IPS DF 6.9 (cell line): ENCODE data around the gene TTLL10.
"Not testable (repeated sequence)": the region's sequence is repeated elsewhere in the genome, so short reads cannot be mapped to it uniquely, and the experiment has no call there.

Experiments used
- DNase-seq: peaks from one replicate; pipeline ENCODE4 v3.0.0-alpha.2; 2013; ENCODE audit warnings: low read depth, low spot score
- H3K27ac ChIP-seq: one replicate; pipeline ENCODE4 v1.5.1; 2013; ENCODE audit warnings: low read length, control low read depth
- H3K27me3 ChIP-seq: 2 replicates; pipeline ENCODE4 v1.6.1; 2013; ENCODE audit warnings: mild to moderate bottlenecking, low read length; ENCODE audit not compliant: control insufficient read depth, insufficient read depth
- H3K36me3 ChIP-seq: 2 replicates; pipeline ENCODE4 v1.6.1; 2013; ENCODE audit warnings: low read length; ENCODE audit not compliant: control insufficient read depth, insufficient read depth
- H3K4me1 ChIP-seq: 2 replicates; pipeline ENCODE4 v1.6.1; 2013; ENCODE audit warnings: low read length; ENCODE audit not compliant: control insufficient read depth, insufficient read depth
- H3K4me3 ChIP-seq: 2 replicates; pipeline ENCODE4 v1.5.1; 2013; ENCODE audit warnings: mild to moderate bottlenecking, low read length
- H3K9me3 ChIP-seq: 2 replicates; pipeline ENCODE4 v1.6.1; 2013; ENCODE audit warnings: low read length, inconsistent platforms; ENCODE audit not compliant: control insufficient read depth, insufficient read depth
- WGBS: extraction: QIAGEN DNeasy Blood & Tissue Kit; methylation state at CpG from one replicate; pipeline ENCODE4 v1.1.7; 2013; ENCODE audit warnings: mixed read lengths, missing lambda C conversion rate; ENCODE audit not compliant: insufficient read length, insufficient coverage; 5-methylcytosine and 5-hydroxymethylcytosine counted together

TTLL10 gene

DNA sequence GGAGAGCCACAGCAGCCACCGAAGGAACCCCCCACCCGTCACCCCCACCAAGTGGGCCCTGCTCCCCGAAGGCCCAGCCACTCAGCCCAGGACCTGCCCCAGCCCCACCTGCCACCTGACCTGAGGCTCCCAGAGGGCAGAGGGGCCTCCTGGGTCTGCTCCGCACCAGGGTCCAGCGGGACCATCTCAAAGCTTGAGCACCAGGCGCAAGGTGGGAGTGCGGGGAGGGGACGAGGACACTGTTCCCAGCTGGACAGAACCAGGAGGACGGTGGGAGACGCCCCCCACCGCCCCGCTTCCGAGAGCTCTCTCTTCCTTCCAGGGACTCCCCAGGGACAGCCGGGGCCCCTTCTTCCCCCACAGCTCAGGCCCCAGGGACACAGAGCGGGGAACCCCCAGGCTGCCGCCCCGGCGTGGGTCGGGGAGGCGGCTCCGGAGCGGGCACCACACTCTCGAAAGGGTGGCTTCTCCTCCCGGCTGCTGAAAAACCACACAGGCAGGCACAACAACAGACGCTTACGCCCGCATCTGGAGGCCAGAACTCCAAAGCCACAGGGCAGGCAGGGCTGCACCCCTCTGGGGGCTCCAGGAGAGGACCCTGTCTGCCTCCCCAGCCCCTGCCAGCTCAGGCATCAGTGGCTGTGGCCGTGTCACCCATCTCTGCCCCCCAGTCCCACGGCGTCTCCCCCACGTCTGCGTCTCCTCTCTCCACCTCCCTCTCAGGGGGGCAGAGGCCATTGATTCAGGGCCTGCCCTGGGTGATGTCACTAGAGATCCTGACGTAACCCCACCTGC lies 1.9 kb upstream of the TTLL10 start:
- Histone ChIP-seq H3K4me1 (peaks cover 9% of the 10 kb centered on the region), H3K36me3 (no peaks in the 10 kb centered on the region; the same call in 1 of the 2 replicates), H3K27me3 (no peaks in the 10 kb centered on the region), H3K9me3 (no peaks in the 10 kb centered on the region), H3K27ac (no peak overlapping the region), H3K4me3 (no peak overlapping the region)
- no CpG with 5 or more reads among the region's 33 CpGs for WGBS
- DNase-seq: no peak

DNA sequence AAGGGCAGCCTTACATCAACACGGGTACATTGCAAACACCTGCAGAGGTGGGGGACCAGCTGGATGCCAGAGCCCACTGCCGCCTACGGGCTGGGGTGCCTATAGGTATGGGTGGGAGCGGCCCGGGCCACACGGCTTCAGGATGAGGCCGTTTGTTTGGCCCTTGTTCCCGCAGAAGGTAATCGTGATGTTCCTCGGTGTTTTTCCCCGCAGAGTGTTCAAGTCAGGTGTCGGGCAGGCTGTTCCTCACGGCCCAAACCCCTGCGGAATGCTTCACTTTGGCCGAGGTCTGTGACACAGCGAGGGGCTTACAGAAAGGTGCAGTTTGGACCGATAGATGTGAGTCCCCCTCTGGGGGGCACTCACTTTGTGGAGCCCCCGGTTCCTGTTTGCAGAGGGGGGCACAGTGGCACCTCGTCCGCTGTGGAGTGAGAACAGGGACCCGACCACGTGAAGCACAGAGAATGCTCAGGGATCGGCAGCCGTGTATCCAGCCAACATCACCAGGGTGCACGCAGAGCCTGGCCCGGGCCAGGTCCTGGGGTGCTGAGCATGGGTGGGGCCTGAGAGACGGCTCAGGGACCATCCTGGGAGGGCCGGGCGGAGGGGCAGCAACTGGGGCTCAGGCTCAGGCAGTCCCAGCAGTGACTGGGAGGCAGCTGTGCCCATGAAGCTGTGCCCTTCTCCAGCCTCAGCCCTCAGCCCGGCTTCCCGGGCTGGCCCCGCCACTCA lies 453 bp upstream of the TTLL10 start:
- H3K4me1 ChIP-seq: peaks cover 13% of the 10 kb centered on the region
- H3K9me3 ChIP-seq: no peaks in the 10 kb centered on the region
- no peaks in the 10 kb centered on the region; the same call in 1 of the 2 replicates for H3K36me3 ChIP-seq
- no peak for DNase-seq
- H3K4me3 ChIP-seq: no peak overlapping the region
- WGBS: no CpG with 5 or more reads among the region's 32 CpGs
- no peak overlapping the region for H3K27ac ChIP-seq
- no peaks in the 10 kb centered on the region for H3K27me3 ChIP-seq

DNA sequence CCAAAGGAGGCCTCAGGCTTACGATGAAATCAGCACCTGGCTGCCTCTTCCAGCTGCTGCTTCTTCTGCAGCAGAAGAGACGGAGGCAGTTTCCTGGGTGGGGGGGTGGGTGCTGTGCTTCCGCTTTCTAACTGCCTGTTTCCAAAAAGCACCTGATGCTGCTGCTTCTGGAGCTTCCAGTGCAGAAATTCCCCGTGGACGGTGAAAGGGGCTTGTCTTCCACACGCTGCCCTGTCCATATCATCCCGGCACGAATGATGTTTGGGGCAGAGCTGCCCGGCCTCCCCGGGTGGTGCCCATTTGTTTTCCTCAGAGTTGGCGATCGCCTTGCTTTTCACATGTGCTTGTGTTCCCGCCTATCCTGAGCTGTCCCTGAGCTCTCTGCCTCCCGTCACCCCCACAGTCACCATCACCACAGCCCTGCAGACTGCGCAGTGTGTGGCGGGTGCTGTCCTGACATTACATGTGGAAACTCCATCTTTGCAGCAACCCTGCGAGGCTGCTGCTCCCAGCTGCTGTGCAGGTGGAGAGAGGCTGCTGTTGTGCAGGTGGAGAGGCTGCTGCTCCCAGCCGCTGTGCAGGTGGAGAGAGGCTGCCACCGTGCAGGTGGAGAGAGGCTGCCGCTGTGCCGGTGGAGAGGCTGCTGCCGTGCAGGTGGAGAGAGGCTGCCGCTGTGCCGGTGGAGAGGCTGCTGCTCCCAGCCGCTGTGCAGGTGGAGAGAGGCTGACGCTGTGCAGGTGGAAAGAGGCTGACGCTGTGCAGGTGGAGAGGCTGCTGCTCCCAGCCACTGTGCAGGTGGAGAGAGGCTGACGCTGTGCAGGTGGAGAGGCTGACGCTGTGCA lies 1.8 kb downstream of the TTLL10 start:
- no peaks in the 10 kb centered on the region for H3K9me3 ChIP-seq
- no peaks in the 10 kb centered on the region; the same call in 1 of the 2 replicates for H3K36me3 ChIP-seq
- no peak for DNase-seq
- H3K27me3 ChIP-seq: no peaks in the 10 kb centered on the region
- H3K4me1 ChIP-seq: peaks cover 9% of the 10 kb centered on the region
- H3K27ac ChIP-seq: no peak overlapping the region
- no CpG with 5 or more reads among the region's 29 CpGs for WGBS
- H3K4me3 ChIP-seq: no peak overlapping the region

DNA sequence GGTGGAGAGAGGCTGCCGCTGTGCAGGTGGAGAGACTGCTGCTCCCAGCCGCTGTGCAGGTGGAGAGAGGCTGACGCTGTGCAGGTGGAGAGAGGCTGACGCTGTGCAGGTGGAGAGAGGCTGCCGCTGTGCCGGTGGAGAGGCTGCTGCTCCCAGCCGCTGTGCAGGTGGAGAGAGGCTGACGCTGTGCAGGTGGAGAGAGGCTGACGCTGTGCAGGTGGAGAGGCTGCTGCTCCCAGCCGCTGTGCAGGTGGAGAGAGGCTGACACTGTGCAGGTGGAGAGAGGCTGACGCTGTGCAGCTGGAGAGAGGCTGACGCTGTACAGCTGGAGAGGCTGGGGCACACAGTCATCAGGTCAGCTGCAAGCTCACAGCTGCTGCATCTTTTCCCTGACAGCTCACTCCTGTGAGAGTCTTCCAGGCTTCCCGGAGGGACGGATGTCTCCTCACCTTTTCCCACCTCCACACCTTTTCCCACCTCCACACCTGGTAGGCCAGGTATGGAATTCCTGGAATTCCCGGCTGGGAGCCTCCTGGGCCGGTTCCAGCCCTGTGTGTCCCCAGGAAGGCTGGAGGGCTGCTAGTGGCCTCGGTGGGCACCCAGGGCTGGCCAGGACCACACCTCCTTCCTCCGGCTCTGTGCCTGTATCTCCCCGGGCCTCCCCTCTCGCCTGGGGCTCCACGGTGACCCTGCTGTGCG lies 2.5 kb downstream of the TTLL10 start:
- H3K9me3 ChIP-seq, H3K27ac ChIP-seq, H3K36me3 ChIP-seq, H3K4me1 ChIP-seq, DNase-seq, H3K27me3 ChIP-seq, H3K4me3 ChIP-seq: not testable (repeated sequence)
- no CpG with 5 or more reads among the region's 22 CpGs for WGBS

DNA sequence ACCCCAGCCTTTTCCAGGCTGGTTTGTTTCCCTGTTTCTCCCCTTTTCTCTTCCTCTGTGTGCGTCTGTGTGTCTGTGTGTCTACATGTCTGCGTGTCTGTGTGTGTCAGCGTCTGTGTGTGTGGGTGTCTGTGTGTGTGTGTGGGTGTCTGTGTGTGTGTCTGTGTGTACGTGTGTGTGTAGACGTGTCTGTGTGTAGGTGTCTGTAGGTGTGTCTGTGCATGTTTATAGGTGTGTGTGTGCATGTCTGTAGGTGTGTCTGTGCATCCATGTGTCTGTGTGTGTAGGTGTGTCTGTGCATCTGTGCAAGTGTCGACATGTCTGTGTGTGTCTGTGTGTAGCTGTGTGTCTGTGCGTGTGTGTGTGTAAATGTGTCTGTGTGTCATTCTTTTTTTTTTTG lies 3.3 kb downstream of the TTLL10 start:
- Histone ChIP-seq H3K27ac (no peak overlapping the region), H3K27me3 (no peaks in the 10 kb centered on the region), H3K36me3 (no peaks in the 10 kb centered on the region; the same call in 1 of the 2 replicates), H3K9me3 (no peaks in the 10 kb centered on the region), H3K4me1 (peaks cover 7% of the 10 kb centered on the region), H3K4me3 (no peak overlapping the region)
- no CpG with 5 or more reads among the region's 7 CpGs for WGBS
- DNase-seq: no peak

DNA sequence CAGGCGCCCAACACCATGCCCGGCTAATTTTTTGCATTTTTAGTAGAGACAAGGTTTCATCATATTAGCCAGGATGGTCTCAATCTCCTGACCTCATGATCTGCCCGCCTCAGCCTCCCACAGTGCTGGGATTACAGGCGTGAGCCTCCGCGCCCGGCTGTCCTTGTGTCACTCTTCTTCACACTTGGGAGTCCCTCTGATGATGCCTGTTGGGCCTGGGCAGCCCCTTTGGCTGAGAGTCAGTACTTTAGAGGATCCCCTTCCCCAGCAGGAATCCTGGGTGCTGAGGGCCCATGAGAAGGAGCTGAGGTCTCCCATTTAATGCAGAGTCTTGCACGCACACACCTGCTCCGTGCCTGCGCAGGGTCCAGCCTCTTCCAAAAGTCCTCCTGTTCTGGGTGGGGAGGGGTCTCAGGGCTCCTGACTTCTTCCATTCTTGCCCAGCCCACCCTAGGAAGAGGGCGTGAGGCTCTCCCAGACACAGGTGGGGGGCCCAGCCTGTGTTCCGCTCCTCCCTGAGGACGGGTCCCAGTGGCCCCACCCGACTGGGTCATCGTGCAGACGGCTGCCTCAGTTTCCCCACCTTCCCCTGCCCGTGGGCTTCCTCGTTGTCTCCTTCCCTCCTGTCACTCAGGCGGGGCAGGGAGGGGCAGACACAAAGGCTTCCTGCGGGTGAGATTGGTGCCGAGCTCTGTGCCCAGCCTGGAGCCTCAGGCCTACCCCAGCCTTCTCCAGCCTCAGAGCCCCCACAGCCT lies 3.9 kb downstream of the TTLL10 start:
- peaks cover 7% of the 10 kb centered on the region for H3K4me1 ChIP-seq

DNA sequence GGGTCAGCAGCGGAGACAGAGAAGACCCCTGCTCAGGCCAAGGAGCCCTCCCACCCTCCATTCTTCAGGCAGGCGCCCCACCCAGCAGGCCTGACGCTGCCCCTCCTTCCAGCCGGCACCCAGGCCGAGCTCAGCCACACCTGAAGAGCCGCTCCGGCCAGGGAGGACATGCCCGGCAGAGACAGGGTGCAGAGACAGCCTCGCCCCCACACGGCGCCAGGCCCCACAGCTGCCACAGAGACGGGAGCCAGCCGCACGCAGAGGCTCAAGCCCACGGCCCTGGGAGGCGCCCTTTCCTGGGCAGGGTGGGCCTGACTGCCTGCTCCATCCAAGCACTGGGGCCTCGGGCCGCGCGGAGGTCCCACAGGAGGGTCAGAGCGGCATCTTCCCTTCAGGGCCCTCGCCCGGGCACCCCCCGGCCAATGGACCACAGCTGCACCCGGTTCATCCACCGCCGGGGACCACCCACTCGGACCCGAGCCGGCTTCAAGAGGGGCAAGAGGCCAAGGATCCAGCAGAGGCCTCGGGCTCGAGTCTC lies 5.2 kb downstream of the TTLL10 start:
- Histone ChIP-seq H3K4me1 (peaks cover 5% of the 10 kb centered on the region), H3K27me3 (no peaks in the 10 kb centered on the region), H3K27ac (no peak overlapping the region), H3K9me3 (no peaks in the 10 kb centered on the region), H3K36me3 (no peaks in the 10 kb centered on the region; the same call in 1 of the 2 replicates), H3K4me3 (no peak overlapping the region)
- no peak for DNase-seq
- no CpG with 5 or more reads among the region's 32 CpGs for WGBS

More for the DNA sequence above, 3.9 kb downstream of the TTLL10 start:
- Histone ChIP-seq H3K27me3 (no peaks in the 10 kb centered on the region), H3K9me3 (no peaks in the 10 kb centered on the region), H3K4me3 (no peak overlapping the region), H3K36me3 (no peaks in the 10 kb centered on the region; the same call in 1 of the 2 replicates), H3K27ac (no peak overlapping the region)
- no peak for DNase-seq
- no CpG with 5 or more reads among the region's 21 CpGs for WGBS

DNA sequence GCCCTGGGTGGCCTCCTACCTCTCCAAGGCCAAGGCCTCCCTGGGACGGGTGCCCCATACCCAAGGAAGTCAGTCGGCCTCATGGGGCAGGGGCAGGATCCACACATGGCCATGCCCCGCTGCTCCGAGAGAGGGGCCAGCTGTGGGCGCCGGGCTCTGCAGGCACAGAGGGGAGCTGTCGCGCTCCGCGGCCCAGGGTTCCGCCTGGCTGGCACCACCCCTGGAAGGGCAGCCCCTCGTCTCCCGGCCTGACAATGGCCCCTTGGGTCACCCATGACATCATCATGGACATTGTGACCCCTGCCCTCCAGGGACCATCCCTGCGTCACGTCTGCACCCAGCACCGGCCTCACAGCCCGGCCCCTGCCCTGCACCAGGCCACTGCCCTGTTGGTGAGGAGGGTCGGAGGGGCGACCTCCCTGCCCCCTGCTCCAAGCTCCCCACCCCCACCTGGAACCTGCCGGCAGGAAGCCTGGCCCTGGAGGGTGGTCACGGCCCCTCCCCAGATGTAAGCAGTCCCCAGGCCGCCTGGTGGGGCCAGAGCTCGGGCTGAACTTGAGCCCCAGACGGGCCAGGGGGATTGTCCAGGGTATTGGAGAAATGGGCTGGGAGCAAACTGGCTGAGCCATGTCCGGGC lies 5.8 kb downstream of the TTLL10 start:
- no CpG with 5 or more reads among the region's 25 CpGs for WGBS
- DNase-seq: no peak
- Histone ChIP-seq H3K9me3 (no peaks in the 10 kb centered on the region), H3K27me3 (no peaks in the 10 kb centered on the region), H3K36me3 (no peaks in the 10 kb centered on the region; the same call in 1 of the 2 replicates), H3K27ac (no peak overlapping the region), H3K4me1 (peaks cover 5% of the 10 kb centered on the region), H3K4me3 (no peak overlapping the region)
